GM18951 (cell line): ENCODE results near the gene NCL.

Experiments used
- POLR2A ChIP-seq: IDR thresholded peaks from 4 replicates; pipeline ENCODE4 v1.6.1; 2011; ENCODE audit warnings: mild to moderate bottlenecking; ENCODE audit not compliant: insufficient read length, insufficient read depth; ENCODE audit errors: extremely low read depth
- in situ Hi-C: fragments of 300-500 bp; cut with MboI; formaldehyde crosslinking; loops from one replicate; pipeline ENCODE4 v1.12.0; 2022; ENCODE audit warnings: low sequenced_read_pairs, mixed read lengths, inconsistent platforms; ENCODE audit not compliant: unreplicated experiment

The NCL gene

GRCh38 chr2:231463698-231464575 lies at the start of gene NCL:
NCL (minus strand) TSS chr2:231464484; CDS start chr2:231464353, 131 bp downstream.
- in situ Hi-C loops = no loop called here
- peak; percentile 99 for TF ChIP-seq POLR2A

DNA sequence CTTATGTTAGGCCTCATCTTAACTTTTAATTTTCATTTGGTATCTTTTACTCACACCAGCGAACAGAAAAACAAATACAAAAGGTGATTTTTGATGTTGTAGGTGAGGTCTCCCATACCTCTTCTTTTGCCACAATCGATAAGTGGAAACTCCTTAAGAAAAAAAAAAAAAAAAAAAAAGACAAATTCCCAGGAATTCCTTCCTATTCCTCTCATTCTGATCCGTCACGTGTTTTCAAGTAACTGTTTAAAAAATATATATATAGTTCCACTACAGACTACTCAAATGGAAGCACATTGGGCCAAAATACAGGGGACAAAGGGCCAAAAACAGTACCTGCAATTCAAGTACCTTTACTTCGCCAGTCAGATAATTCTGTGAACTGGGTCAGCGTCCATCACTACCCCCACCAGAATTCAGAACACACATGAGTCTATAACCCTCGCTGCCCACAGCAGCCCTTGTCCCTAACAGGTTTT lies 49.5 kb upstream of the NCL start:
- no peak for TF ChIP-seq POLR2A
- in situ Hi-C loops = no loop called here

- no peak for TF ChIP-seq POLR2A
- in situ Hi-C loops = no loop called here
Observed at GRCh38 chr2:231512222-231512621, 47.9 kb upstream of the NCL start.

DNA sequence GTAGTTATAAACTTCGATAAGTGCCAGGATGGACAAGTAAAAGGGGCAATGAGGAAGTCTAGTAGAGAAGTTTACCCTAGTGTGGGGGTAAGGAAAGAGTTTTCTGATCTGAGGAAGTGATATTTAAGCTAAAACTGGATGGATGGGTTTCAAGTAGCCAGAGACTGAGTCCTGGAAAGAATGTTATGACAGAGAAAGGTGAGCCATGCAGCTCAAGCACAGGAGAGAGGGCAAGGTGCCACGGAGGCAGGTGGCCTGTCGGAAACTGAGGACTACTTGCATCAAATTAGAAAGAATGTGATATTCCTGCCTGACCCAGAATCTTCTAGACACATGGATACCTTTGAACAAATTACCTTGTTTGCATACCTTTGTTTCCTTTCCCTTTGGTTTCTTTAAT lies 39.5 kb upstream of the NCL start:
- in situ Hi-C loops = no loop called here
- TF ChIP-seq POLR2A = no peak

DNA sequence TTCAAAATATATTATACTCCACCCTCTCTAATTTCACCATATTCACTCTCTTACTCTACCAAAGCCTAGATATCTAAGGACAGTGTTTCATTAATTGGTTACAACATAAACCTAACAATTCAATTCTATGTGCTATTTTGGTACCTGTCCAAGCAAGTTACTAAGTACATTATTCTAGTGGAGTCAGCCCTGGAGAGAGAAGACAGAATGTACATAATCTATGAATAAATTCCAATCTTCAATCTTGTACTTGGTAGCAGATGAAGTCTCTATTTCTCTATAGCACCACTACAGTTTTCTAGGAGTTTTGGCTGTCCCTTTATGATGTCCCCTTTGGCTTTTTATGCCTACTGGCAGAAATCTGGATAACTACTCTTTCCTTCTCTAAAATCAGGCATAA lies 38.3 kb upstream of the NCL start:
- in situ Hi-C loops = no loop called here
- TF ChIP-seq POLR2A = no peak

GRCh38 chr2:231497651-231498050 lies 33.4 kb upstream of the NCL start:
- no peak for TF ChIP-seq POLR2A
- in situ Hi-C loops = no loop called here

DNA sequence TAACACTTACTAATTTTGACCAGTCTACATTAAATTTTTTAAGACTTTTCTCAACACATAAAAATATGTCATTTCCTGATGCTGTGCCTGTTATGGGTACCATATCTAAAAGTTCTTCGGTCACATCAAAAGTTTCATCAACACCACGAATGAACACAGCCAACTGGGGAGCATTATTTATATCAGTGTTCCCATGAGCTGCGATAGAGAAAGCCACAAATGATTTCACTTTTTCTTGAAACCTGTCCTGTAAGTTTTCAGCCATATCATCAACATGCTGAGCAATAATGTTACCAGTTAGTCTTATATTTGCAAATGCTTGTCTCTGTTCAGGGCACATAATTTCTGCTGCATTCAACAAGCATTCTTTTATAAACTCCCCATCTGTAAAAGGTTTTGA lies 30.4 kb upstream of the NCL start:
- in situ Hi-C loops = no loop called here
- no peak for TF ChIP-seq POLR2A

GRCh38 chr2:231490801-231491200 lies 26.5 kb upstream of the NCL start:
- TF ChIP-seq POLR2A = no peak

DNA sequence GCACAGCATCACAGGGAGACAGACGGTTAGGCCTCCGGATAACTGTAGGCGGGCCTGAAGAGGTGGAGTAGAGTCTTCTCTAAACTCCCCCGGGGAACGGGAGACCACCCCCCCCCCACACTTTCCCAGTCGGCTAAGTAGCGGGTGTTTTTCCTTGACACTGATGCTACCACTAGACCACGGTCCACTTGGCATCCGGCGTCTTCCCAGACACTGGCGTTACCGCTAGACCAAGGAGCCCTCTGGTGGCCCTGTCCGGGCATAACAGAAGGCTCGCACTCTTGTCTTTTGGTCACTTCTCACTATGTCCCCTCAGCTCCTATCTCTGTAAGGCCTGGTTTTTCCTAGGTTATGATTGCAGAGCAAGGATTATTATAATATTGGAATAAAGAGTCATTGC lies 25.7 kb upstream of the NCL start:
- no peak for TF ChIP-seq POLR2A
- in situ Hi-C loops = no loop called here

More at GRCh38 chr2:231490801-231491200, 26.5 kb upstream of the NCL start:
- in situ Hi-C loops = no loop called here

- in situ Hi-C loops = no loop called here
Observed at GRCh38 chr2:231488331-231488730, 24.0 kb upstream of the NCL start.

DNA sequence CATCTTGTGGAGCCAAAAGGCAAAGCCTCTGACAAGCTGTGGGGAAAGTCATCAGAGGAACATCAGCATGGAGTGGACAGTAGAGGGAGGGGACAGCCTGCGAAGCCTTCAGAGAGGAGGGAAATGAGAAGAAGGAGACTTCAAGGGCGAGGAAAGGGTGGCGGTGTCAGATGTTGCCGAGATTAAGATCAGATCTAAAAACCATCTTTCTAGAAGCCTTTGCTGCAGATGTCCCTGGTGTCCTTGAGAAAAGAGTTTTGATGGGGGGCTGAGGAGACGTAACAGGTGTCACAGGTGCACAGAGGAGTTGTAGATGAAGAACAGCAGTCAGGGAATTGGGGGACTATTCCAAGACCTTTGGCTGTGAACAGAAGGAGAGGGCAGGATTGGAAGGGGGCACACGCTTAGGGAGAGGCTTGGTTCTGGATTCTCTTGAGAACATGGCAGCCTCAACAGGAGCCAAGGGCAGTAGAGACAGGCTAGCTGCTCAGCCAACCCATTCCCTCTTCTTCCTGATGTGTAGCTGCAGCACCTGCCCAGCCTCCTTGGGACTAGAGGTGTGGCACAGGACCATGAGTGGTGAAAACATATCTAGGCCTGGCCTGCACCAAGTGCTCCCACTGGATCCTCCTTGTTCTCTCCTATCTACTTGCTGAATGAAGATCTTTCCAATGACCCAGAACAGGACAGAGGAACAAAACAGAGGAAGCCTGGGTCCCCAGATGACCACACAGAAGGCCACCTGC lies 22.7 kb upstream of the NCL start:
- in situ Hi-C loops = no loop called here
- TF ChIP-seq POLR2A = no peak

More at GRCh38 chr2:231488331-231488730, 24.0 kb upstream of the NCL start:
- TF ChIP-seq POLR2A = no peak

- in situ Hi-C loops = no loop called here
- TF ChIP-seq POLR2A = no peak
Observed at GRCh38 chr2:231483398-231484329, 19.4 kb upstream of the NCL start.
